GM20000 (cell line): ENCODE measurements around the gene GABBR2.

ENCODE experiments used
- DNase-seq: peaks from one replicate; pipeline ENCODE4 v3.0.0; 2012; ENCODE audit warnings: low spot score
- CTCF ChIP-seq: IDR thresholded peaks from 2 replicates; pipeline ENCODE4 v1.5.1; 2012; ENCODE audit warnings: mild to moderate bottlenecking, control low read depth; ENCODE audit errors: extremely low read depth, missing control alignments

GABBR2 gene

GRCh38 chr9:98610711-98611110 is 98.0 kb downstream of the GABBR2 start:
- no peak for DNase-seq
- no peak for TF ChIP-seq CTCF

- no peak for DNase-seq
- TF ChIP-seq CTCF, result no peak
Observed at GRCh38 chr9:98610211-98610610, 98.5 kb downstream of the GABBR2 start.

GRCh38 chr9:98609646-98610045 is 99.1 kb downstream of the GABBR2 start:
- no peak for TF ChIP-seq CTCF

GRCh38 chr9:98607787-98608186 is 100.9 kb downstream of the GABBR2 start:
- TF ChIP-seq CTCF, result no peak
- DNase-seq, result no peak

More at GRCh38 chr9:98609646-98610045, 99.1 kb downstream of the GABBR2 start:
- no peak for DNase-seq

GRCh38 chr9:98607152-98607551 is 101.6 kb downstream of the GABBR2 start:
- no peak for TF ChIP-seq CTCF
- no peak for DNase-seq

- TF ChIP-seq CTCF, result no peak
- DNase-seq, result no peak
Observed at GRCh38 chr9:98606730-98607129, 102.0 kb downstream of the GABBR2 start.

- no peak for DNase-seq
- TF ChIP-seq CTCF, result no peak
Observed at GRCh38 chr9:98605116-98605515, 103.6 kb downstream of the GABBR2 start.

- TF ChIP-seq CTCF, result no peak
- no peak for DNase-seq
Observed at GRCh38 chr9:98603821-98604383, 104.8 kb downstream of the GABBR2 start.
